ENCODE data around the gene HNRNPA0.
A peak's percentile ranks its signal among the peaks of the same experiment; 100 is the strongest.
"Not testable (repeated sequence)": the region's sequence is repeated elsewhere in the genome, so short reads cannot be mapped to it uniquely, and the experiment has no call there.

The HNRNPA0 gene

DNA sequence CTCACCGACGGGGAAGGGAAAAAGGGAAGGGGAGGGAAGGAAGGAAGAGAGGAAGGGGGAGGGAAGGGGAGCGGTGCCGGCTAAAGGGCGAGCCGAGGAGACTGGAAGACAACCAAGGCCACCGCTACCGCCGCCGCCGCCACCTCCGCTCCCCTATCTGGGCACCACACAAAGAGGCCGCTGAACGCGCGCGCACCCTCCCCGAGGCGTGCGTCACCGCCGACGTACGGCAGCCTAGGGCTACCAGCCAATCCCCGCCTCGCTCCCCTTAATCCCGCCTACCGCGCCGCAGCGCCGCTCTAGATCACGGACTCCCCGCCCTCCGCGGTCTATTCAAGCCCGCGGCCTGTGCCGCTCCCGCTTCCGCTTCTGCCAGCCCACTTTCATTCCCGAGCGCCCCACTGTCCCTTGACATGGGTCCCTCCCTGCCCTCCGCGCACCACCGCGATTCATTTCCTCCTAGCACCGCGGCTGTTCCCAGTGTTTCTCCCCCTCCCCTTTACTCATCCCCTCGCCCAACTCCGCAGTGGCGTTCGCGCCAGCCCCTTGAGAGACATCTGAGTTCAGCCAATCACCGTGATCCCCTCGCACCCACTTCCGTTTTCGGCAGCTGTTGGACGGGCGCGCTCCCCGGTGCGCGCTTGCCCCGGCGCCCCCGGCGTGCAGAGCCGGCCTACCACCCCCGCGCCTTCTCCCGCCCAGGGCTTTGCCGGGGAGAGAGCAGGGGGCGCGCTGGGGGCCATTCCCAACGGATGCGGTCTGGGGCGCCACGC lies at the start of gene HNRNPA0:
Gene HNRNPA0, minus strand, starts transcription at position 176 of the 773 bp plus-strand sequence. CDS start 297 bp downstream, outside the sequence.
- peak; percentile 97 for DNase-seq (ENCODE audit: low spot score)

- no peak for DNase-seq (ENCODE audit: low spot score)
Observed at GRCh38 chr5:137802282-137803210, 48.4 kb upstream of the HNRNPA0 start.

DNA sequence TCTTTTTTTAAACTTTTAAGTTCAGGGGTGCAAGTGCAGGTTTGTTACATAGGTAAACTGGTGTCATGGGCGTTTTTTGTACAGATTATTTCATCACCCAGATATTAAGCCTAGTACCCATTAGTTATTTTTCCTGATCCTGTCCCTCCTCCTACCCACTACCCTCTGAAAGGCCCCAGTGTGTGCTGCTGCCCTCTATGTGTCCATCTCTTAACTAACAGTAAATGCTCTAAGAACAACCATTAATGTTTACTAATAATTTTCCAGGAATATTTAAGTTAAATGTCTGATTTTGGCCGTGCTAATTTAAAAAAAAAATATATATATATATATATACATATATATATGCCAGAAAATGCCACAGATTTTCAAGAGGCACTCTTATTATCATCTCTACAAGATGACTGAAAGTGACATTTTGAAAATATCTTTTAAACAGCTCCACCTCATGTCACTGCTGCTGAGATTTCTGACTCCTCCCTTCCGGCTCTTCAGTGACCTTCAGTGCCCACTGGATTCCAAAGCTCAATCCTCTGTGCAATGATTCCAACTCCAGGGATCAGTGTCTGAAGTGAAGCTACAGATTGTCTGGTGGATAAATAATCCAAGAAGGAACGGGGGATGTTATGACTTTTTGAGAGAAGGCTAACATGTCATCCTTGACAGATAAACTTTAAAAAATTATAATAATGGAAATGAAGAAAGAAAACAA lies 46.7 kb upstream of the HNRNPA0 start:
- DNase-seq (ENCODE audit: low spot score): no peak

DNA sequence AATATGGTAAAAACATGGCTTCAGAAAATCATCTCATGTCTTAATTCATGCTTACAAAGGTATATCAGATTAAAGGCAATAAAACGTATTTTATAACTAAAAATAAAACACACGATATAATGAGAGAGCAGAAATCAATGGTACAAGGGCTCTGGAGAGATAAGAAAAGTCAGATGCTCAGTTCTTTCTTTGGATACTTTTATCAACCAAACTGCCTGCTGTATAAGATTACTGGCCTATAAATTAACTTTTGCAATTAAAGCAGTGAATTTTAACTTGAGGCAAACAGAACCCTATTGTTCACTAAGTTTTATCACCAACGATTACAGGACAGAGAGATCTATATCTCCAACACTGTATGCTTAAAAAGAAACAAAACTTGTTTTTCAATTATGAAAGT lies 42.1 kb upstream of the HNRNPA0 start:
- no peak for DNase-seq (ENCODE audit: low spot score)

DNA sequence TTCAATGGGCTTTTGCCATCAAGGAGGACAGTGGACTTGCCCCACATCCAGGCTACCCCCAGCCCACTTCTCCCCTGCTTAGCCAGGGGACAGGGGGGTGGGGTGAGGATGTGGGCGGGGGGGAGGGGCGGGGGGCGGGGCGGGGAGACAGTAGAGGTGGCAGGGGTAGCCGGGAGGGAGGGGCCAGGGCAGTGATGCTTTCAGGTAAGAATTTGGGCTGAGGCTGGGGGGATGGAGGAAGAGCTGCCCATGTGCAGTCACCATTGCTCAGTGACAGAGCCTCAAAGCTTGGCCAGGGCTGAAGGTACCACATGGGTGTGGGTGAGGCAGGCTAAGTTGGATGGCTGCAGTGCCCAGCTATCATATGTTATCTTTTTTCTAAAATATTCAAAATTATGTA lies 40.7 kb upstream of the HNRNPA0 start:
- peak; percentile 55 for DNase-seq (ENCODE audit: low spot score)

DNA sequence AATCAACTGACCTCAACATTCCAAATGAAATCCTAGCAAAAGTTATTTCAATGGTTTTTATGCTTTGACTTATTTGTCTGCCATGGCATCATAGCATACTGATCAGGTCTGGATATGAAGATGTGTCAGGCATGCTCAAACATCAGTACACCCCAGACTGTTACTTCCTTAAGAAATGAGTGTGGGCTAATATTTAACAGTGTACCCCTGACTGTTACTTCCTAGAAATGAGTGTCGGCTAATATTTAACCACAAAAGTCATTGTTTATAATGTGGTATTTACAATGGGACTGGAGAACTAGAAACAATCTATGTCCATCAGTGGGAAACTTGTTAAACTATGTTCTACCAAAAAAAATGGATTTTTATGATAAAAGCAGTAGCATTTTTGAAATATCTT lies 38.1 kb upstream of the HNRNPA0 start:
- DNase-seq (ENCODE audit: low spot score): no peak

- no peak for DNase-seq (ENCODE audit: low spot score)
Observed at GRCh38 chr5:137791799-137792198, 37.6 kb upstream of the HNRNPA0 start.

- no peak for DNase-seq (ENCODE audit: low spot score)
Observed at GRCh38 chr5:137791387-137791786, 37.2 kb upstream of the HNRNPA0 start.

- not testable (repeated sequence) for DNase-seq (ENCODE audit: low spot score)
Observed at GRCh38 chr5:137788560-137788959, 34.4 kb upstream of the HNRNPA0 start.

DNA sequence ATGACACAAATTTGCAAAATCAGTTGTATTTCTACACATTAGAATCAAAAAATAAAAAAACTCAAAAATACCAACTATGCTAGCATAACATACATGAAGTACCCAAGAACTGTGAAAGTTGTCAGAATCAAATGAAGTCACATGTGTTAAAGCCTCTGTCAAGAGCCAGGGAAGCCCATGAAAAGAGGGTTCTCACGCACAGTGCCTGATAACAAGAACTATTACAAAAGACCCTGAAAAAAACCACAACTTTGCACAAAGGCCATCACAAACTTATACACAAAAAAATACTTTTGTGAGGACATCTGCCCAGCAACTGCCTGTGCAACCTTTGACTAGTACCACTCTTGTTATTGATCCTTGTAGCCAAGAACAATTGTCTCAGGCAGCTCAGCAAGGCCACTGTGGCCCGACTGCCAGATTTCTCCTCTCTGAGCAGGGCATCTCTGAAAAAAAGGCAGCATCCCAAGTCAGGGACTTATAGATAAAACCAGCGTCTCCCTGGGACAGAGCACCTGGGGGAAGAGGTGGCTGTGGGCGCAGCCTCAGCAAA lies 28.9 kb upstream of the HNRNPA0 start:
- no peak for DNase-seq (ENCODE audit: low spot score)

DNA sequence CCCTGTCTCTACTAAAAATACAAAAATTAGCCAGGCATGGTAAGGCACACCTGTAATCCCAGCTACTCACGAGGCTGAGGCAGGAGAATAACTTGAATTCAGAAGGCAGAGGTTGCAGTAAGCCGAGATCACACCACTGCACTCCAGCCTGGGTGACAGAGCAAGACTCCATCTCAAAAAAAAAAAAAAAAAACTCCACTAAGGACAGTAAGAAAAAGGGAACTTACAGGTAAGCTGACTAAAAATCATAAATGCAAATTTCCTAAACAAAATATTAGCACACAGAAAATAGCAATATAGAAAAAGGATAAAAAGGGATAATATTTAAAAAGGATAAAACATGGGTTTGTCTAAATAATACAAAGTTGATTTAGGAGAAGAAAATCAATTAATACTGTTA lies 27.9 kb upstream of the HNRNPA0 start:
- no peak for DNase-seq (ENCODE audit: low spot score)

DNA sequence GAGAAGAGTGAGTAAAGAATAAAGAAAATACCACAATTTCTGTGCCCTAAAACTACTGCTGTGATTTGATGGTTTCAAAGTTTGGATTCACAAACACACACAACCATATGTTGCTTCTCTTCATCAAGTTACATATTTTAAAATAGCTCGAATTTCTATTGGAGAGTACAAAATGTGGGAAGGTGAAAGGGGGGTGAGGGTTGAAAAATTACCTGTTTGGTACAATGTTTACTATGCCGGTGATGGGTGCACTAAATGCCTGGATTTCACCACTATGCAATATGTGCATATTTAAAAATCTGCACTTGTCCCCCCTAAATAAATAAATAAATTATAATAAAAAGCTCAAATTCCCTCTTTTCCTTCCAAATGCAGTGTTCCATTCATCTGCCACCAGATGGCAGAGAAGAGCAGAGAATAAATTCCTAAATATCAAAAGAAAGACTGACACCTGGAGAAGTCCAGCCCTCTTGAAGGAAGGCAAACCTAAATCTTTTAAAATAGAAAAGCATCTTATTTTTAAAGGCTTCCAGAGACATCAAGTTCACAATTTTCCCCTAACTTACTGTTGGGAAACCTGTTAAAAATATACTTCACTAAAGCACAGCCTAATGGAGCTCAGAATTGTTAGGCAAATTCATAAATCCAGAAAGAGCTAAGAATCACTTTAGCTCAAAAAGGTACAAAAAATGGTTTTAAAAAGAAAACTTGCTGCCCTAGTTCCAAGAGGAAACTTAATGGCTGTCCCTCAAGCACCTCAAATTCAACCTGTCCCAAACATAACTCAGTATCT lies 24.8 kb upstream of the HNRNPA0 start:
- DNase-seq (ENCODE audit: low spot score): peak; percentile 43

DNA sequence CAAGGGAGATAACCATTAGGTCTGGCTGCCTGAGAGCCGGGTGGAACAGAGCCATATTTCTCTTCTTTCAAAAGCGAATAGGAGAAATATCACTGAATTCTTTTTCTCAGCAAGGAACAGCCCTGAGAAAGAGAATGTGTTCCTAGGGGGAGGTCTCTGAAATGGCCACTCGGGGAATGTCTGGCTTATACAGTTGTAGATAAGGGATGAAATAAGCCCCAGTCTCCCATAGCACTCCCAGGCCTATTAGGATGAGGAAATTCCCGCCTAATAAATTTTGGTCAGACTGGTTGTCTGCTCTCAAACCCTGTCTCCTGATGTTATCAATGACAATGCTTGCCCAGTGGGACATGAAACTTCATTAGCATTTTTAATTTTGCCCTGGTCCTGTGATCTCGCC lies 13.8 kb upstream of the HNRNPA0 start:
- DNase-seq (ENCODE audit: low spot score): not testable (repeated sequence)

- DNase-seq (ENCODE audit: low spot score): no peak
Observed at GRCh38 chr5:137761566-137761965, 7.4 kb upstream of the HNRNPA0 start.

DNA sequence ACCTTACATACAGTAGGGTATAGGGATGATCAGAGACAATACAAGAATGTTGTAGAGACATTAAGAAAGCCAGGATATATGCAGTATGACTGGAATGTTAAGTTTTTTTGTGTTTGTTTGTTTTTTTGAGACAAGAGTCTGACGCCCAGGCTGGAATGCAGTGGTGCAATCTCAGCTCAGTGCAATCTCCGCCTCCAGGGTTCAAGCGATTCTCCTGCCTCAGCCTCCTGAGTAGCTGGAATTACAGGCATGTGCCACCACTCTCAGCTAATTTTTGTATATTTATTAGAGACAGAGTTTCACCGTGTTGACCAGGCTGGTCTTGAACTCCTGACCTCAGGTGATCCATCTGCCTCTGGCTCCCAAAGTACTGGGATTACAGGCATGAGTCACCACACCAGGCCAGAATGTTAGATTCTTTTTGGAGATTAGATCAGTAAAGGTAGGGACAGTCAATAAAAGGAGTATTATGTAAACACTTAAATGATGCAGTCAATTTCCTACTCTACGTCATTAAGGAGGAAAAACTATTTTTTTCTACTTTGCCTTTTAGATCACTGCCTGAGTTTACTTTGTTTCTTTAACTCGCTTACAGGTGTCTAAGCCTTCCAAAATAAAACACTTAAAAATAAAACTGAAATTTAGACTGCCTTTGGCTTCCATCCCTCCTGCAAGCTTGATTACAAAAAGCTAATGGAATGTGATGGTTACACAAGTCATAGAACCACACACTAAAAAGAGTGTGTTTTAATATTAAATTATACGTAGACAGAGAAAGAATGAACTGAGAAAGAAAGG lies 6.8 kb upstream of the HNRNPA0 start:
- DNase-seq (ENCODE audit: low spot score): no peak

- DNase-seq (ENCODE audit: low spot score): no peak
Observed at GRCh38 chr5:137760294-137760693, 6.1 kb upstream of the HNRNPA0 start.

DNA sequence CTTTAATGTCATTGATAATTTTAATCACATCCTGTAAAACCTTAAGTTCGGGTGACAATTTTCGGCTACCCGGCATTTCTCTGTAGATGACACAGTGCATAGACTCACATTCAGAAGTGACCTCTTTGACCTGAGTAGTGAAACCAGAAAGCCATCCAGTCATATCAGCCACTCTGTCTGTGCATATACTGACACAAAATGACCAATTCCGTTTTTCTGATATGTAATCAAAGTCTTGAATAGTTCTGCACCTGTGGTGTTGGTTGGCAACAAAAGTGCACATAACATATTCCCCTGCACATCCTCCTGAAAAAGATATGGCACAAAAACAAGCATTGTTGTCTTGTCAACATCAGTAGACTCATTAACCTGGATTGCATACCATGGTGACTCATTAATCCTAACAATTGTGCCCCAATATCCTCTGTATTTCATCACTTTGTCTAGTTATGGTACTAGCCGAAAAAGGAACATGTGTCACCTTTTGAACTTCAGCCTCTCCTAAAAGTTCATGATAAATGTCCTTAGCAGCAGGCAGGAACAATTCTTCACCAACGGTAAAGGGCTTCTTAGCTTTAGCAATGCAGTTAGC lies 4.6 kb upstream of the HNRNPA0 start:
- no peak for DNase-seq (ENCODE audit: low spot score)

GRCh38 chr5:137758121-137758520 lies 4.0 kb upstream of the HNRNPA0 start:
- DNase-seq (ENCODE audit: low spot score): no peak

- no peak for DNase-seq (ENCODE audit: low spot score)
Observed at GRCh38 chr5:137757634-137758033, 3.5 kb upstream of the HNRNPA0 start.

Data from iPS-NIHi11 (cell line).